K562 (cell line): ENCODE data around the gene VPS4B. TPM values are rescaled to one million over a fixed set of nuclear protein-coding genes. Genes with fewer than 3 reads are reported as not detected.

Experiments
- ATAC-seq: fragments of 200-7000 bp; cut with Tn5 transposase; 3 replicates; pipeline ENCODE4 v1.9.1; 2020; ENCODE audit warnings: moderate library complexity
- BruUV-seq: library from RNA; stranded (reverse); fragments of 400-500 nt; replicated peaks from 2 replicates; lab custom pipeline; 2021; lab: Mats Ljungman, UMichigan
- CTCF ChIA-PET: fragments of 300-600 bp; formaldehyde crosslinking; extraction: SDS; loops from one replicate; lab custom pipeline; 2021; ENCODE audit warnings: low intra/inter-chr PET ratio; lab: Yijun Ruan, JAX
- POLR2A ChIA-PET: fragments of 300-600, 350-650 bp; sonication (Branson Sonifier 250); formaldehyde crosslinking; extraction: SDS; loops from one replicate; lab custom pipeline; 2021; ENCODE audit warnings: antibody characterized with exemption, inconsistent platforms; lab: Yijun Ruan, JAX
- DNase-seq, 4 experiments: peaks; one replicate each; pipeline versions ENCODE4 v3.0.0 to v3.0.0-alpha.2; 2011 to 2018; ENCODE audit warnings: low spot score in 3 of 4, mixed read lengths in 3 of 4; ENCODE audit errors: extremely low read depth in 1 of 4
- FAIRE-seq: peaks from 2 replicates; lab custom pipeline; 2011; peaks lifted over from hg19 to GRCh38; lab: Jason Lieb, UNC
- H2AFZ ChIP-seq: 2 replicates; pipeline ENCODE4 v1.6.0; 2011; ENCODE audit warnings: low read depth, low read length, control low read depth, inconsistent platforms
- H3K27ac ChIP-seq: fragments of 200-600 bp; 3 replicates; pipeline ENCODE4 v1.8.0; 2011; ENCODE audit warnings: low read depth, mild to moderate bottlenecking, control low read depth, inconsistent platforms, low read length, moderate library complexity, mixed read lengths; ENCODE audit errors: extremely low read depth
- H3K27me3 ChIP-seq, 2 experiments: fragments of 300-600 bp in 1 of 2; 2 replicates in 1 of 2; 3 replicates in 1 of 2; pipeline versions ENCODE4 v1.6.0 to v1.8.0; 2011; ENCODE audit warnings: inconsistent platforms in 2 of 2, low read length in 2 of 2, mild to moderate bottlenecking in 1 of 2, mixed read lengths in 1 of 2, moderate library complexity in 1 of 2; ENCODE audit not compliant: control insufficient read depth in 2 of 2, insufficient read depth in 2 of 2
- H3K36me3 ChIP-seq: fragments of 300-600 bp; 3 replicates; pipeline ENCODE4 v1.8.0; 2011; ENCODE audit warnings: mild to moderate bottlenecking, low read length, inconsistent platforms; ENCODE audit not compliant: control insufficient read depth, insufficient read depth
- H3K4me1 ChIP-seq, 2 experiments: fragments of 200-600 bp in 1 of 2; replicated peaks in 1 of 2; 2 replicates in 1 of 2; 3 replicates in 1 of 2; pipeline versions ENCODE4 v1.5.1 to v1.8.0; 2011; ENCODE audit warnings: inconsistent platforms in 2 of 2, low read length in 2 of 2, mild to moderate bottlenecking in 1 of 2, mixed read lengths in 1 of 2, moderate library complexity in 1 of 2; ENCODE audit not compliant: control insufficient read depth in 2 of 2, insufficient read depth in 2 of 2
- H3K4me2 ChIP-seq: 2 replicates; pipeline ENCODE4 v1.6.1; 2011; ENCODE audit warnings: low read length, control low read depth, inconsistent platforms, mixed read lengths; ENCODE audit not compliant: insufficient read depth
- H3K4me3 ChIP-seq: fragments of 200-600 bp; sonication (generic), shearing (Covaris generic); 2 replicates; pipeline ENCODE4 v1.5.1; 2016; ENCODE audit warnings: control low read depth, inconsistent platforms
- H3K79me2 ChIP-seq: fragments of 200-600 bp; 3 replicates; pipeline ENCODE4 v1.8.0; 2011; ENCODE audit warnings: low read length, inconsistent platforms; ENCODE audit not compliant: control insufficient read depth, insufficient read depth
- H3K9ac ChIP-seq, 2 experiments: 2 replicates each; pipeline versions ENCODE4 v1.6.0 to v1.6.1; 2011; ENCODE audit warnings: low read depth in 2 of 2, low read length in 2 of 2, control low read depth in 1 of 2, inconsistent platforms in 1 of 2, mild to moderate bottlenecking in 1 of 2, mixed read lengths in 1 of 2; ENCODE audit not compliant: insufficient read depth in 1 of 2
- H3K9me1 ChIP-seq: one replicate; pipeline ENCODE4 v1.6.0; 2011; ENCODE audit warnings: inconsistent platforms, mild to moderate bottlenecking, low read length, moderate library complexity; ENCODE audit not compliant: control insufficient read depth, insufficient read depth
- H3K9me3 ChIP-seq: replicated peaks from 2 replicates; pipeline ENCODE4 v1.5.1; 2011; ENCODE audit warnings: low read depth, low read length, inconsistent platforms; ENCODE audit not compliant: control insufficient read depth, insufficient read depth
- H4K20me1 ChIP-seq: replicated peaks from 2 replicates; pipeline ENCODE4 v1.6.1; 2011; ENCODE audit warnings: low read length, inconsistent platforms, mixed read lengths; ENCODE audit not compliant: control insufficient read depth, insufficient read depth
- CCNT2 ChIP-seq: IDR thresholded peaks from 2 replicates; pipeline ENCODE4 v1.6.1; 2011; ENCODE audit warnings: borderline replicate concordance, low read depth, mild to moderate bottlenecking, moderate library complexity, mixed read lengths, low read length; ENCODE audit not compliant: insufficient read length; ENCODE audit errors: extremely low read depth
- CHD7 ChIP-seq: fragments of 200-600 bp; sonication (generic); IDR thresholded peaks from one replicate; pipeline ENCODE4 v1.6.1; 2012; ENCODE audit warnings: mild to moderate bottlenecking, low read depth, low read length, inconsistent platforms
- DDX20 ChIP-seq: fragments of 450-650 bp; IDR thresholded peaks from 2 replicates; pipeline ENCODE4 v1.6.1; 2016; ENCODE audit warnings: missing genetic modification characterization, low read depth, mild to moderate bottlenecking, missing compliant biosample characterization, moderate library complexity
- EP300 ChIP-seq: IDR thresholded peaks from 2 replicates; pipeline ENCODE4 v1.6.1; 2012; ENCODE audit warnings: low read length, improper control_type of control experiment
- NONO ChIP-seq, 2 experiments: fragments of 200-400 bp in 1 of 2; fragments of 450-650 bp in 1 of 2; formaldehyde crosslinking in 1 of 2; IDR thresholded peaks; 2 replicates each; pipeline ENCODE4 v1.6.1; 2017; ENCODE audit warnings: low read depth in 2 of 2, mild to moderate bottlenecking in 2 of 2, moderate library complexity in 2 of 2, low read length in 1 of 2
- POLR2H ChIP-seq: IDR thresholded peaks from 2 replicates; pipeline ENCODE4 v1.6.1; 2016; ENCODE audit warnings: missing genetic modification characterization, low read depth, mild to moderate bottlenecking, control low read depth, missing compliant biosample characterization, moderate library complexity
- ZBED1 ChIP-seq: IDR thresholded peaks from 2 replicates; pipeline ENCODE4 v1.6.1; 2014
- ZNF184 ChIP-seq: sonication (generic); formaldehyde crosslinking; IDR thresholded peaks from 2 replicates; pipeline ENCODE4 v1.5.0; 2020; ENCODE audit warnings: missing genetic modification reagents
- WGBS: fragments of 100-300 bp; shearing (Covaris generic); methylation state at CpG from one replicate; pipeline ENCODE4 v1.1.6; 2016; ENCODE audit warnings: low coverage, mixed read lengths; ENCODE audit not compliant: insufficient coverage; ENCODE audit errors: missing lambda C conversion rate; 5-methylcytosine and 5-hydroxymethylcytosine counted together
- in situ Hi-C: fragments of 300-500 bp; cut with MboI; formaldehyde crosslinking; loops from 4 replicates; pipeline ENCODE4 v1.15.0; 2018; ENCODE audit warnings: inconsistent platforms, mixed read lengths
- intact Hi-C: fragments of 100-400 bp; cut with micrococcal nuclease; formaldehyde crosslinking; loops from 2 replicates; pipeline ENCODE4 v1.14.2; 2022
- polyA plus RNA-seq, 8 experiments: library from polyadenylated mRNA; depleted of rRNA in 4 of 8; stranded (reverse) in 5 of 8; unstranded in 3 of 8; fragments of >200 nt; fragmentation: Nextera tagmentation in 2 of 8; fragmentation: Illumina TruSeq in 1 of 8; extraction: Ambion mirVana in 2 of 8; extraction: Trizol in 1 of 8; gene quantifications; 2 replicates each; pipeline versions ENCODE4 v1.2.1 to v1.2.3, GENCODE V29; 2011 to 2014; ENCODE audit warnings: inconsistent platforms in 1 of 8, missing spikeins in 1 of 8
- total RNA-seq, 7 experiments: library from RNA; depleted of rRNA in 6 of 7; stranded (reverse); fragments of >200 nt in 6 of 7; fragmentation: Illumina TruSeq in 2 of 7; extraction: Trizol in 2 of 7; gene quantifications; 2 replicates each; pipeline versions ENCODE4 v1.2.1 to v1.2.3, GENCODE V29; 2011 to 2021; ENCODE audit warnings: low replicate concordance in 1 of 7

The VPS4B gene
- total and polyA plus RNA-seq, 9 of the 15 experiments (the other 6 are each of a cell fraction or from before 2014, with no cell fraction given): 7.3 to 16.4 (median 10.4) TPM

- TF ChIP-seq CCNT2: no peak
- TF ChIP-seq NONO (IDR thresholded peaks at IDR 0.05; ENCODE audit: low read depth in 2 of 2, low read length in 1 of 2): no peak
- no peak for TF ChIP-seq POLR2H
- no peak for TF ChIP-seq ZNF184 (CRISPR knock-in tag)
- no peak for TF ChIP-seq ZBED1
Observed at GRCh38 chr18:63430526-63430925, 8.2 kb upstream of the VPS4B start (continued).

GRCh38 chr18:63427558-63427957, 5.3 kb upstream of the VPS4B start:
- peak; percentile 65 for ATAC-seq
- H2AFZ ChIP-seq: peak overlapping the region; percentile 72
- no peak for TF ChIP-seq CHD7
- TF ChIP-seq DDX20 (tag): no peak
- TF ChIP-seq EP300: no peak

More at GRCh38 chr18:63427558-63427957, 5.3 kb upstream of the VPS4B start:
- in situ Hi-C loops: no loop called here
- WGBS: 60% methylated on average over 2 of the region's 4 CpGs
- Histone ChIP-seq H3K4me1 (peaks cover 0 to 5% of the 10 kb centered on the region in 2 experiments; a peak in 3 of 5 replicates), H3K4me2 (no peak overlapping the region), H3K9me1 (no peaks in the 10 kb centered on the region), H3K79me2 (no peaks in the 10 kb centered on the region), H3K27me3 (no peaks in the 10 kb centered on the region), H3K4me3 (no peak overlapping the region), H4K20me1 (no peaks in the 10 kb centered on the region), H3K36me3 (no peaks in the 10 kb centered on the region), H3K9ac (no peak overlapping the region), H3K27ac (no peak overlapping the region), H3K9me3 (no peaks in the 10 kb centered on the region)
- ChIA-PET CTCF (no interaction called here), POLR2A (no interaction called here)
- BruUV-seq: no TSS peak
- FAIRE-seq (no peak), DNase-seq (peak; percentile 8 to 44 (median 16))
- intact Hi-C loops: no loop called here
